ENCODE results near the gene PROSER2. TPM values are rescaled to one million over a fixed set of nuclear protein-coding genes. Genes with fewer than 3 reads are reported as not detected.

Gene PROSER2
- total RNA-seq, 1 experiment from 2014 or later, result 10.6 TPM

- H3K23ac ChIP-seq (ENCODE audit: insufficient read length, low read depth, low read length), result no peak overlapping the region
- no peak overlapping the region for H2BK20ac ChIP-seq (ENCODE audit: low read depth, low read length, poor library complexity, severe bottlenecking)
- no peak overlapping the region for H2AFZ ChIP-seq (ENCODE audit: low read length)
- H4K20me1 ChIP-seq (ENCODE audit: control insufficient read depth, insufficient read depth, insufficient read length), result no peaks in the 10 kb centered on the region
- H2BK5ac ChIP-seq (ENCODE audit: insufficient read length, low read length), result no peak overlapping the region
- no peaks in the 10 kb centered on the region for H3K79me2 ChIP-seq (ENCODE audit: insufficient read depth, low read length)
- no peak overlapping the region for H4K91ac ChIP-seq (ENCODE audit: insufficient read length, low read depth, low read length)
- H3K27me3 ChIP-seq (ENCODE audit: insufficient read depth, low read length), result no peaks in the 10 kb centered on the region
- no peak overlapping the region for H3K18ac ChIP-seq (ENCODE audit: insufficient read length, low read depth, low read length)
- no peak overlapping the region for H2AK5ac ChIP-seq (ENCODE audit: insufficient read length, low read length)
- H3K4me2 ChIP-seq (ENCODE audit: insufficient read depth, insufficient read length, low read length), result no peak overlapping the region
- H3K14ac ChIP-seq (ENCODE audit: insufficient read depth, low read length), result no peak overlapping the region
- no peaks in the 10 kb centered on the region; the same call in none of the 2 replicates for H3K27me3 Mint-ChIP-seq (ENCODE audit: low read depth)
- H3K4me1 Mint-ChIP-seq, result peaks cover 11 to 24% of the 10 kb centered on the region in 2 experiments
- no peak overlapping the region for H3T11ph ChIP-seq (ENCODE audit: low read length)
- peaks cover 8% of the 10 kb centered on the region for H3K4me1 ChIP-seq (ENCODE audit: insufficient read depth, low read length)
- no peak for TF ChIP-seq CTCF (conservative IDR thresholded peaks at IDR 0.05)
- H3K4me3 Mint-ChIP-seq, result no peak overlapping the region
- no peak overlapping the region for H3K27ac Mint-ChIP-seq
- no CpG with 5 or more reads among the region's 7 CpGs for WGBS (ENCODE audit: extremely low coverage, insufficient read length, low lambda C conversion rate)
- no peak overlapping the region for H3K27ac ChIP-seq (ENCODE audit: insufficient read length, low read depth, low read length)
- H3K9me3 ChIP-seq (ENCODE audit: control insufficient read depth, low read depth, low read length), result no peaks in the 10 kb centered on the region
- H3K9me3 Mint-ChIP-seq, result no peaks in the 10 kb centered on the region
- H3K36me3 Mint-ChIP-seq (ENCODE audit: insufficient read depth in 1 of 3, low read depth in 3 of 3), result no peaks in the 10 kb centered on the region
- H3K79me1 ChIP-seq (ENCODE audit: insufficient read depth, low read depth, low read length, poor library complexity, severe bottlenecking), result no peaks in the 10 kb centered on the region
- H3K56ac ChIP-seq (ENCODE audit: insufficient read length, low read depth, low read length), result no peak overlapping the region
- no peak overlapping the region for H3K9ac ChIP-seq (ENCODE audit: extremely low read depth, insufficient read length, low read length)
- no peak overlapping the region for H2BK15ac ChIP-seq (ENCODE audit: low read depth, low read length)
- no peak overlapping the region for H4K8ac ChIP-seq (replicated peaks; ENCODE audit: insufficient read length, low read depth, low read length)
- no peaks in the 10 kb centered on the region for H3K23me2 ChIP-seq (ENCODE audit: insufficient read length, low read depth, low read length, poor library complexity, severe bottlenecking)
- DNase-seq, result no peak
- H4K5ac ChIP-seq (ENCODE audit: insufficient read length, low read depth, low read length), result no peak overlapping the region
- H2BK12ac ChIP-seq (ENCODE audit: insufficient read length, low read depth, low read length), result no peak overlapping the region
- H3K4ac ChIP-seq (ENCODE audit: low read depth, low read length), result no peak overlapping the region
- no peak overlapping the region for H2BK120ac ChIP-seq (ENCODE audit: low read depth, low read length, poor library complexity, severe bottlenecking)
Observed at GRCh38 chr10:11902646-11903045, 79.5 kb downstream of the PROSER2 start.
